Endodermal cell (in vitro differentiated cells): ENCODE data around the gene COL8A1. TPM values are rescaled to one million over a fixed set of nuclear protein-coding genes. Genes with fewer than 3 reads are reported as not detected.

Source experiments
- DNase-seq: peaks from one replicate; pipeline ENCODE4 v3.0.0-alpha.2; 2017
- H3K27ac ChIP-seq: 2 replicates; pipeline ENCODE4 v1.5.1; 2013; ENCODE audit warnings: mild to moderate bottlenecking, low read depth, low read length, moderate library complexity
- H3K27me3 ChIP-seq: 2 replicates; pipeline ENCODE4 v1.6.1; 2013; ENCODE audit warnings: mild to moderate bottlenecking, low read length, moderate library complexity; ENCODE audit not compliant: insufficient read depth, control insufficient read depth, poor library complexity, severe bottlenecking
- H3K36me3 ChIP-seq: 2 replicates; pipeline ENCODE4 v1.7.0; 2013; ENCODE audit warnings: mild to moderate bottlenecking, low read length, moderate library complexity; ENCODE audit not compliant: control insufficient read depth, insufficient read depth
- H3K4me1 ChIP-seq: one replicate; pipeline ENCODE4 v1.7.0; 2013; ENCODE audit warnings: low read length; ENCODE audit not compliant: control insufficient read depth, insufficient read depth
- H3K4me3 ChIP-seq: 2 replicates; pipeline ENCODE4 v1.5.1; 2013; ENCODE audit warnings: mild to moderate bottlenecking, low read length, moderate library complexity
- H3K9ac ChIP-seq: 2 replicates; pipeline ENCODE4 v1.6.1; 2013; ENCODE audit warnings: mild to moderate bottlenecking, low read length, moderate library complexity; ENCODE audit not compliant: poor library complexity, severe bottlenecking; ENCODE audit errors: extremely low read depth
- H3K9me3 ChIP-seq: 2 replicates; pipeline ENCODE4 v1.6.1; 2013; ENCODE audit warnings: mild to moderate bottlenecking, low read length, moderate library complexity; ENCODE audit not compliant: control insufficient read depth
- H3K27ac Mint-ChIP-seq: 2 replicates; pipeline ENCODE4 v1.8.0; 2020; ENCODE audit warnings: mixed read lengths
- H3K27me3 Mint-ChIP-seq: 2 replicates; pipeline ENCODE4 v1.8.0; 2021; ENCODE audit warnings: mild to moderate bottlenecking, mixed read lengths; ENCODE audit not compliant: insufficient read depth
- H3K36me3 Mint-ChIP-seq: 2 replicates; pipeline ENCODE4 v1.8.0; 2020; ENCODE audit warnings: low read depth, mixed read lengths
- H3K4me1 Mint-ChIP-seq: 2 replicates; pipeline ENCODE4 v1.8.0; 2020; ENCODE audit warnings: mixed read lengths
- H3K4me3 Mint-ChIP-seq: 2 replicates; pipeline ENCODE4 v1.8.0; 2020; ENCODE audit warnings: mild to moderate bottlenecking, moderate library complexity, mixed read lengths
- H3K9me3 Mint-ChIP-seq: 2 replicates; pipeline ENCODE4 v1.8.0; 2020; ENCODE audit warnings: mild to moderate bottlenecking, mixed read lengths
- CTCF ChIP-seq: fragments of 200-600 bp; sonication (generic); conservative IDR thresholded peaks from 2 replicates; pipeline ENCODE4 v1.5.0; 2021; ENCODE audit warnings: antibody characterized with exemption, mild to moderate bottlenecking
- WGBS, 2 experiments: methylation state at CpG; one replicate each; pipeline versions ENCODE4 v1.1.5 to v1.1.7; 2013; ENCODE audit warnings: missing lambda C conversion rate in 2 of 2, mixed read lengths in 1 of 2; ENCODE audit not compliant: insufficient coverage in 1 of 2, insufficient read length in 1 of 2; 5-methylcytosine and 5-hydroxymethylcytosine counted together
- total RNA-seq, 2 donors: library from RNA; stranded (reverse); fragmentation: NEBNext Ultra II Directional in 1 of 2; extraction: Animal tissue kit (Norgen Biotek cat#: 25700) in 1 of 2; gene quantifications; 2 replicates in 1 of 2; 3 replicates in 1 of 2; pipeline ENCODE4 v1.2.1, GENCODE V29; 2021

COL8A1 gene
- total RNA-seq, 2 donors from 2014 or later: 3.5 to 3.9 TPM

GRCh38 chr3:99772171-99772570 lies 133.8 kb downstream of the COL8A1 start:
- no peaks in the 10 kb centered on the region for H3K9me3 Mint-ChIP-seq
- H3K36me3 Mint-ChIP-seq: no peaks in the 10 kb centered on the region
- Histone ChIP-seq H3K9me3 (no peaks in the 10 kb centered on the region), H3K27ac (no peak overlapping the region), H3K9ac (no peak overlapping the region), H3K27me3 (no peaks in the 10 kb centered on the region), H3K4me1 (no peaks in the 10 kb centered on the region), H3K36me3 (no peaks in the 10 kb centered on the region), H3K4me3 (no peak overlapping the region)
- 89 to 100% methylated on average over 1 to 2 of the region's 3 CpGs for WGBS, 2 experiments
- DNase-seq: no peak
- TF ChIP-seq CTCF: no peak
- H3K27me3 Mint-ChIP-seq: no peaks in the 10 kb centered on the region
- H3K4me1 Mint-ChIP-seq: no peaks in the 10 kb centered on the region
- no peak overlapping the region for H3K27ac Mint-ChIP-seq
- no peak overlapping the region for H3K4me3 Mint-ChIP-seq

GRCh38 chr3:99772671-99773070 lies 134.3 kb downstream of the COL8A1 start:
- Histone ChIP-seq H3K27ac (no peak overlapping the region), H3K9ac (no peak overlapping the region), H3K36me3 (no peaks in the 10 kb centered on the region), H3K4me3 (no peak overlapping the region), H3K9me3 (no peaks in the 10 kb centered on the region), H3K4me1 (no peaks in the 10 kb centered on the region), H3K27me3 (no peaks in the 10 kb centered on the region)
- no peak for DNase-seq
- 90 to 100% methylated on average over 1 of the region's 1 CpG for WGBS, 2 experiments
- Mint-ChIP-seq H3K4me1 (no peaks in the 10 kb centered on the region), H3K27me3 (no peaks in the 10 kb centered on the region), H3K36me3 (no peaks in the 10 kb centered on the region), H3K27ac (no peak overlapping the region), H3K9me3 (no peaks in the 10 kb centered on the region), H3K4me3 (no peak overlapping the region)
- no peak for TF ChIP-seq CTCF

GRCh38 chr3:99774467-99774866 lies 136.1 kb downstream of the COL8A1 start:
- Histone ChIP-seq H3K9ac (no peak overlapping the region), H3K4me1 (no peaks in the 10 kb centered on the region), H3K36me3 (no peaks in the 10 kb centered on the region), H3K4me3 (no peak overlapping the region), H3K27me3 (no peaks in the 10 kb centered on the region), H3K27ac (no peak overlapping the region), H3K9me3 (no peaks in the 10 kb centered on the region)
- no peaks in the 10 kb centered on the region for H3K4me1 Mint-ChIP-seq
- no peaks in the 10 kb centered on the region for H3K36me3 Mint-ChIP-seq
- no peak overlapping the region for H3K27ac Mint-ChIP-seq
- H3K9me3 Mint-ChIP-seq: no peaks in the 10 kb centered on the region
- WGBS, 2 experiments: 84 to 100% methylated on average over 1 to 2 of the region's 2 CpGs
- no peak for TF ChIP-seq CTCF
- no peak overlapping the region for H3K4me3 Mint-ChIP-seq
- H3K27me3 Mint-ChIP-seq: no peaks in the 10 kb centered on the region
- DNase-seq: no peak
